Liver (tissue), 9 donors: ENCODE data around the gene PKD1. TPM values are rescaled to one million over a fixed set of nuclear protein-coding genes. Genes with fewer than 3 reads are reported as not detected.

Experiments used
- DNase-seq: peaks from one replicate; pipeline ENCODE4 v3.0.0-alpha.2; 2017; ENCODE audit warnings: low spot score
- H3K27ac ChIP-seq, 2 donors: one replicate each; pipeline ENCODE4 v1.7.0; 2013; ENCODE audit warnings: inconsistent platforms in 2 of 2, low read length in 2 of 2, control low read depth in 1 of 2, low read depth in 1 of 2, mild to moderate bottlenecking in 1 of 2
- H3K27me3 ChIP-seq, 4 donors: one replicate each; pipeline versions ENCODE4 v1.6.1 to v1.7.0; 2013; ENCODE audit warnings: low read length in 3 of 4, inconsistent platforms in 1 of 4, mild to moderate bottlenecking in 1 of 4, moderate library complexity in 1 of 4; ENCODE audit not compliant: control insufficient read depth in 4 of 4, insufficient read depth in 4 of 4
- H3K36me3 ChIP-seq, 4 donors: one replicate each; pipeline versions ENCODE4 v1.6.1 to v1.7.0; 2013; ENCODE audit warnings: low read length in 3 of 4, mild to moderate bottlenecking in 3 of 4, low read depth in 1 of 4, moderate library complexity in 1 of 4; ENCODE audit not compliant: control insufficient read depth in 4 of 4, insufficient read depth in 3 of 4
- H3K4me1 ChIP-seq, 4 donors: one replicate each; pipeline versions ENCODE4 v1.6.1 to v1.7.0; 2013; ENCODE audit warnings: low read length in 3 of 4, mild to moderate bottlenecking in 3 of 4, moderate library complexity in 1 of 4; ENCODE audit not compliant: control insufficient read depth in 4 of 4, insufficient read depth in 4 of 4
- H3K4me3 ChIP-seq, 3 donors: one replicate each; pipeline versions ENCODE4 v1.6.1 to v1.7.0; 2013; ENCODE audit warnings: low read length in 3 of 3, control low read depth in 1 of 3, low read depth in 1 of 3, mild to moderate bottlenecking in 1 of 3
- H3K9ac ChIP-seq, 2 donors: one replicate each; pipeline ENCODE4 v1.7.0; 2013; ENCODE audit warnings: low read length in 2 of 2, mild to moderate bottlenecking in 2 of 2, moderate library complexity in 2 of 2, control low read depth in 1 of 2, low read depth in 1 of 2
- H3K9me3 ChIP-seq, 4 donors: one replicate each; pipeline versions ENCODE4 v1.6.1 to v1.7.0; 2013; ENCODE audit warnings: low read length in 3 of 4; ENCODE audit not compliant: control insufficient read depth in 4 of 4
- ATF3 ChIP-seq: IDR thresholded peaks from 2 replicates; pipeline ENCODE4 v1.6.1; 2016; ENCODE audit warnings: antibody characterized with exemption
- CTCF ChIP-seq: fragments of 150-350 bp; IDR thresholded peaks from 2 replicates; pipeline ENCODE4 v1.5.1; 2017; ENCODE audit warnings: improper control_type of control experiment, low read depth, low read length; ENCODE audit not compliant: missing input control
- EGR1 ChIP-seq, 2 donors: IDR thresholded peaks; 2 replicates each; pipeline ENCODE4 v1.6.1; 2016 to 2018; ENCODE audit warnings: antibody characterized with exemption in 2 of 2, low read depth in 2 of 2
- FOXA1 ChIP-seq: IDR thresholded peaks from 2 replicates; pipeline ENCODE4 v1.6.1; 2016; ENCODE audit warnings: antibody characterized with exemption
- FOXA2 ChIP-seq: IDR thresholded peaks from 2 replicates; pipeline ENCODE4 v1.6.1; 2016; ENCODE audit warnings: antibody characterized with exemption
- GABPA ChIP-seq, 2 donors: IDR thresholded peaks in 1 of 2; conservative IDR thresholded peaks in 1 of 2; 2 replicates each; pipeline ENCODE4 v1.6.1; 2016; ENCODE audit warnings: antibody characterized with exemption in 2 of 2, mild to moderate bottlenecking in 1 of 2, moderate library complexity in 1 of 2
- HNF4A ChIP-seq, 2 donors: conservative IDR thresholded peaks; 2 replicates each; pipeline ENCODE4 v1.6.1; 2016; ENCODE audit warnings: antibody characterized with exemption in 2 of 2, mild to moderate bottlenecking in 2 of 2
- HNF4G ChIP-seq: IDR thresholded peaks from 2 replicates; pipeline ENCODE4 v1.6.1; 2016; ENCODE audit warnings: antibody characterized with exemption
- JUND ChIP-seq, 2 donors: IDR thresholded peaks; 2 replicates each; pipeline ENCODE4 v1.6.1; 2016; ENCODE audit warnings: antibody characterized with exemption in 2 of 2
- MAX ChIP-seq: IDR thresholded peaks from 2 replicates; pipeline ENCODE4 v1.6.1; 2016; ENCODE audit warnings: antibody characterized with exemption
- NR2F2 ChIP-seq: IDR thresholded peaks from 2 replicates; pipeline ENCODE4 v1.6.1; 2016; ENCODE audit warnings: antibody characterized with exemption
- RAD21 ChIP-seq, 2 donors: IDR thresholded peaks; 2 replicates each; pipeline ENCODE4 v1.6.1; 2016; ENCODE audit warnings: antibody characterized with exemption in 2 of 2, mild to moderate bottlenecking in 2 of 2
- REST ChIP-seq: IDR thresholded peaks from 2 replicates; pipeline ENCODE4 v1.6.1; 2016; ENCODE audit warnings: antibody characterized with exemption, mild to moderate bottlenecking
- RXRA ChIP-seq, 2 donors: IDR thresholded peaks; 2 replicates each; pipeline ENCODE4 v1.6.1; 2017 to 2018; ENCODE audit warnings: antibody characterized with exemption in 2 of 2, mild to moderate bottlenecking in 1 of 2
- SP1 ChIP-seq: IDR thresholded peaks from 2 replicates; pipeline ENCODE4 v1.6.1; 2018; ENCODE audit warnings: antibody characterized with exemption, mild to moderate bottlenecking
- TAF1 ChIP-seq: conservative IDR thresholded peaks from 2 replicates; pipeline ENCODE4 v1.6.1; 2016; ENCODE audit warnings: antibody characterized with exemption, mild to moderate bottlenecking
- YY1 ChIP-seq: IDR thresholded peaks from 2 replicates; pipeline ENCODE4 v1.6.1; 2016; ENCODE audit warnings: antibody characterized with exemption, mild to moderate bottlenecking
- ZBTB33 ChIP-seq: IDR thresholded peaks from 2 replicates; pipeline ENCODE4 v1.6.1; 2016; ENCODE audit warnings: antibody characterized with exemption
- WGBS: extraction: QIAGEN DNeasy Blood & Tissue Kit; methylation state at CpG from one replicate; pipeline ENCODE4 v1.1.7; 2013; 5-methylcytosine and 5-hydroxymethylcytosine counted together
- polyA plus RNA-seq, 2 donors: library from polyadenylated mRNA; stranded (reverse) in 1 of 2; unstranded in 1 of 2; fragments of 200-250 nt in 1 of 2; fragments of >200 nt in 1 of 2; fragmentation: Nextera tagmentation in 1 of 2; extraction: Ambion mirVana in 1 of 2; gene quantifications; one replicate each; pipeline versions ENCODE4 v1.2.1 to v1.2.3, GENCODE V29; 2013 to 2015
- total RNA-seq, 2 donors: library from RNA; depleted of rRNA; stranded (reverse); fragments of >200 nt; gene quantifications; one replicate each; pipeline ENCODE4 v1.2.3, GENCODE V29; 2014
- donor health status: healthy.
- donor health status: healthy.
- donor health status: healthy.
- donor health status: healthy.
- donor health status: healthy.

PKD1 gene
- total and polyA plus RNA-seq, 4 donors, result 8.0 to 58.4 (median 25.6) TPM

GRCh38 chr16:2086812-2087747, 48.6 kb downstream of the PKD1 start:
- WGBS, result 92% methylated on average over 30 of the region's 30 CpGs
- Histone ChIP-seq H3K27ac (peak overlapping the region in 1 of 2 donors; percentile 9), H3K27me3 (no peaks in the 10 kb centered on the region), H3K9me3 (no peaks in the 10 kb centered on the region), H3K9ac (no peak overlapping the region), H3K4me3 (no peak overlapping the region), H3K4me1 (peaks cover 16 to 71% (median 45%) of the 10 kb centered on the region in 4 donors), H3K36me3 (peaks cover 2 to 29% (median 12%) of the 10 kb centered on the region in 4 donors)
- TF ChIP-seq YY1, result no peak
- no peak for TF ChIP-seq FOXA1
- TF ChIP-seq EGR1 (IDR thresholded peaks at IDR 0.05; ENCODE audit: low read depth in 2 of 2), result no peak
- no peak for TF ChIP-seq REST
- TF ChIP-seq TAF1, result no peak
- TF ChIP-seq NR2F2, result no peak
- no peak for TF ChIP-seq ZBTB33
- TF ChIP-seq HNF4G, result no peak
- TF ChIP-seq CTCF, result no peak
- no peak for TF ChIP-seq SP1
- no peak for TF ChIP-seq GABPA (IDR thresholded peaks at IDR 0.05 in 1 of 2, conservative IDR thresholded peaks at IDR 0.05 in 1 of 2)
- no peak for TF ChIP-seq HNF4A (conservative IDR thresholded peaks at IDR 0.05)
- no peak for TF ChIP-seq FOXA2
- no peak for TF ChIP-seq RAD21 (IDR thresholded peaks at IDR 0.05)
- TF ChIP-seq MAX, result no peak
- no peak for TF ChIP-seq JUND (IDR thresholded peaks at IDR 0.05)
- no peak for TF ChIP-seq RXRA (IDR thresholded peaks at IDR 0.05)
- no peak for TF ChIP-seq ATF3
- no peak for DNase-seq
